Choroid plexus epithelial cell (primary cell): ENCODE results near the gene GOLT1A.

Experiments used
- DNase-seq: peaks from one replicate; pipeline ENCODE4 v3.0.0-alpha.2; 2010; ENCODE audit warnings: low read depth
- H3K4me3 ChIP-seq: 2 replicates; pipeline ENCODE4 v1.5.1; 2011; ENCODE audit warnings: low read depth, mild to moderate bottlenecking, control low read depth, low read length, moderate library complexity
- CTCF ChIP-seq: conservative IDR thresholded peaks from 2 replicates; pipeline ENCODE4 v1.5.1; 2011; ENCODE audit warnings: low read depth, mild to moderate bottlenecking, control low read depth, inconsistent platforms, low read length, moderate library complexity

Gene GOLT1A

GRCh38 chr1:204206121-204206520 lies 7.7 kb downstream of the GOLT1A start:
- H3K4me3 ChIP-seq: no peak overlapping the region
- peak; percentile 46 for TF ChIP-seq CTCF
- peak; percentile 45 for DNase-seq

- TF ChIP-seq CTCF: no peak
- H3K4me3 ChIP-seq: no peak overlapping the region
- DNase-seq: no peak
These were observed 8.3 kb downstream of the GOLT1A start for GRCh38 chr1:204205486-204205885.

- TF ChIP-seq CTCF: no peak
- no peak for DNase-seq
- no peak overlapping the region for H3K4me3 ChIP-seq
These were observed 8.8 kb downstream of the GOLT1A start for GRCh38 chr1:204204944-204205343.

- H3K4me3 ChIP-seq: no peak overlapping the region
- TF ChIP-seq CTCF: no peak
- DNase-seq: no peak
These were observed 10.5 kb downstream of the GOLT1A start for GRCh38 chr1:204203206-204203767.

- TF ChIP-seq CTCF: no peak
- no peak overlapping the region for H3K4me3 ChIP-seq
- DNase-seq: no peak
These were observed 11.3 kb downstream of the GOLT1A start for GRCh38 chr1:204202481-204202880.

- H3K4me3 ChIP-seq: no peak overlapping the region
- TF ChIP-seq CTCF: no peak
- no peak for DNase-seq
These were observed 12.3 kb downstream of the GOLT1A start for GRCh38 chr1:204201348-204202040.

GRCh38 chr1:204199579-204199978 lies 14.2 kb downstream of the GOLT1A start:
- TF ChIP-seq CTCF: no peak
- no peak for DNase-seq
- no peak overlapping the region for H3K4me3 ChIP-seq
